GM21529 (cell line): Measurements from ENCODE around the gene CACYBP.

Source experiments
- ATAC-seq: cut with Tn5 transposase; IDR thresholded peaks from one replicate; pipeline ENCODE4 v1.9.1; 2021; ENCODE audit not compliant: unreplicated experiment

Gene CACYBP

GRCh38 chr1:174999936-175000696 is at the start of gene CACYBP:
TSS of gene CACYBP (plus strand) at chr1:174999947. CDS start at chr1:175000181, 234 bp downstream.
- peak; percentile 8 for ATAC-seq

- ATAC-seq = peak; percentile 51
Measured at GRCh38 chr1:174953285-174954072, 46.3 kb upstream of the CACYBP start.

GRCh38 chr1:174954073-174954460 is 45.7 kb upstream of the CACYBP start:
- ATAC-seq = peak; percentile 23

- no peak for ATAC-seq
Measured at GRCh38 chr1:174954671-174955669, 44.8 kb upstream of the CACYBP start.

GRCh38 chr1:174956086-174956485 is 43.7 kb upstream of the CACYBP start:
- ATAC-seq = no peak

- ATAC-seq = no peak
Measured at GRCh38 chr1:174956976-174957375, 42.8 kb upstream of the CACYBP start.

GRCh38 chr1:174957829-174958228 is 41.9 kb upstream of the CACYBP start:
- ATAC-seq = no peak

- no peak for ATAC-seq
Measured at GRCh38 chr1:174958396-174958795, 41.4 kb upstream of the CACYBP start.

- ATAC-seq = no peak
Measured at GRCh38 chr1:174960362-174960761, 39.4 kb upstream of the CACYBP start.

GRCh38 chr1:174963529-174964125 is 36.1 kb upstream of the CACYBP start:
- ATAC-seq = no peak

GRCh38 chr1:174964261-174964971 is 35.3 kb upstream of the CACYBP start:
- ATAC-seq = no peak

- ATAC-seq = no peak
Measured at GRCh38 chr1:174964972-174965361, 34.8 kb upstream of the CACYBP start.

GRCh38 chr1:174965362-174966007 is 34.3 kb upstream of the CACYBP start:
- ATAC-seq = no peak

GRCh38 chr1:174966008-174966572 is 33.7 kb upstream of the CACYBP start:
- no peak for ATAC-seq

- no peak for ATAC-seq
Measured at GRCh38 chr1:174967845-174968705, 31.7 kb upstream of the CACYBP start.

- ATAC-seq = peak; percentile 82
Measured at GRCh38 chr1:174968750-174969244, 30.9 kb upstream of the CACYBP start.

- ATAC-seq = no peak
Measured at GRCh38 chr1:174969977-174970376, 29.8 kb upstream of the CACYBP start.

GRCh38 chr1:174971466-174971865 is 28.3 kb upstream of the CACYBP start:
- ATAC-seq = no peak
